Measurements from ENCODE around the gene CDHR3. TPM values are rescaled to one million over a fixed set of nuclear protein-coding genes. Genes with fewer than 3 reads are reported as not detected.

Gene CDHR3
- total RNA-seq, 4 donors from 2014 or later, result 5.4 to 7.9 (median 5.9) TPM; not detected in 1

- no peak for DNase-seq
- H3K4me3 ChIP-seq, result no peak overlapping the region
- H3K27ac ChIP-seq, result no peak overlapping the region
- H3K9me3 ChIP-seq, result no peaks in the 10 kb centered on the region
- H3K36me3 ChIP-seq, result no peaks in the 10 kb centered on the region
- no peaks in the 10 kb centered on the region for H3K4me1 ChIP-seq
- no peaks in the 10 kb centered on the region for H3K27me3 ChIP-seq
- TF ChIP-seq CTCF (IDR thresholded peaks at IDR 0.05) (no peak), POLR2A (IDR thresholded peaks at IDR 0.05) (no peak)
- intact Hi-C loops (cut with DNase I; ENCODE audit: low total_unique reads), result no loop called here
Observed at GRCh38 chr7:105920766-105921165, 42.3 kb upstream of the CDHR3 start.

GRCh38 chr7:105924945-105925344 lies 38.1 kb upstream of the CDHR3 start:
- no peak for DNase-seq
- no peaks in the 10 kb centered on the region for H3K4me1 ChIP-seq
- H3K27me3 ChIP-seq, result no peaks in the 10 kb centered on the region
- no peak overlapping the region for H3K4me3 ChIP-seq
- H3K9me3 ChIP-seq, result no peaks in the 10 kb centered on the region
- H3K36me3 ChIP-seq, result no peaks in the 10 kb centered on the region
- no peak overlapping the region for H3K27ac ChIP-seq
- TF ChIP-seq POLR2A (IDR thresholded peaks at IDR 0.05) (no peak), CTCF (IDR thresholded peaks at IDR 0.05) (no peak)
- intact Hi-C loops (cut with DNase I; ENCODE audit: low total_unique reads), result no loop called here

- no peaks in the 10 kb centered on the region for H3K27me3 ChIP-seq
- no peak for TF ChIP-seq CTCF (IDR thresholded peaks at IDR 0.05)
- no peak for TF ChIP-seq POLR2A (IDR thresholded peaks at IDR 0.05)
- H3K4me1 ChIP-seq, result no peaks in the 10 kb centered on the region
- H3K27ac ChIP-seq, result no peak overlapping the region
- no peak for DNase-seq
- no peaks in the 10 kb centered on the region for H3K36me3 ChIP-seq
- H3K9me3 ChIP-seq, result no peaks in the 10 kb centered on the region
- no peak overlapping the region for H3K4me3 ChIP-seq
- intact Hi-C loops (cut with DNase I; ENCODE audit: low total_unique reads), result no loop called here
Observed at GRCh38 chr7:105926131-105926530, 36.9 kb upstream of the CDHR3 start.

- Histone ChIP-seq H3K4me1 (no peaks in the 10 kb centered on the region), H3K27me3 (no peaks in the 10 kb centered on the region), H3K36me3 (no peaks in the 10 kb centered on the region), H3K4me3 (no peak overlapping the region), H3K9me3 (no peaks in the 10 kb centered on the region), H3K27ac (no peak overlapping the region)
- intact Hi-C loops (cut with DNase I; ENCODE audit: low total_unique reads), result no loop called here
- DNase-seq, result no peak
- no peak for TF ChIP-seq CTCF (IDR thresholded peaks at IDR 0.05)
- TF ChIP-seq POLR2A (IDR thresholded peaks at IDR 0.05), result no peak
Observed at GRCh38 chr7:105931179-105931578, 31.9 kb upstream of the CDHR3 start.

- Histone ChIP-seq H3K9me3 (no peaks in the 10 kb centered on the region), H3K27me3 (no peaks in the 10 kb centered on the region), H3K36me3 (no peaks in the 10 kb centered on the region), H3K27ac (peak overlapping the region in 1 of 2 donors; percentile 18), H3K4me1 (no peaks in the 10 kb centered on the region), H3K4me3 (no peak overlapping the region)
- intact Hi-C loops (cut with DNase I; ENCODE audit: low total_unique reads), result no loop called here
- DNase-seq, result no peak
- TF ChIP-seq POLR2A (IDR thresholded peaks at IDR 0.05) (no peak), CTCF (IDR thresholded peaks at IDR 0.05) (no peak)
Observed at GRCh38 chr7:105932835-105933477, 30.1 kb upstream of the CDHR3 start.
